GM12891 (cell line): ENCODE results near the gene CALCB.

Experiments
- POLR2A ChIP-seq: IDR thresholded peaks from 2 replicates; pipeline ENCODE4 v1.6.1; 2011; ENCODE audit warnings: low read depth, low read length, control low read depth
- POLR2AphosphoS5 ChIP-seq: IDR thresholded peaks from 2 replicates; pipeline ENCODE4 v1.6.1; 2011; ENCODE audit warnings: low read depth, low read length, control low read depth

DNA sequence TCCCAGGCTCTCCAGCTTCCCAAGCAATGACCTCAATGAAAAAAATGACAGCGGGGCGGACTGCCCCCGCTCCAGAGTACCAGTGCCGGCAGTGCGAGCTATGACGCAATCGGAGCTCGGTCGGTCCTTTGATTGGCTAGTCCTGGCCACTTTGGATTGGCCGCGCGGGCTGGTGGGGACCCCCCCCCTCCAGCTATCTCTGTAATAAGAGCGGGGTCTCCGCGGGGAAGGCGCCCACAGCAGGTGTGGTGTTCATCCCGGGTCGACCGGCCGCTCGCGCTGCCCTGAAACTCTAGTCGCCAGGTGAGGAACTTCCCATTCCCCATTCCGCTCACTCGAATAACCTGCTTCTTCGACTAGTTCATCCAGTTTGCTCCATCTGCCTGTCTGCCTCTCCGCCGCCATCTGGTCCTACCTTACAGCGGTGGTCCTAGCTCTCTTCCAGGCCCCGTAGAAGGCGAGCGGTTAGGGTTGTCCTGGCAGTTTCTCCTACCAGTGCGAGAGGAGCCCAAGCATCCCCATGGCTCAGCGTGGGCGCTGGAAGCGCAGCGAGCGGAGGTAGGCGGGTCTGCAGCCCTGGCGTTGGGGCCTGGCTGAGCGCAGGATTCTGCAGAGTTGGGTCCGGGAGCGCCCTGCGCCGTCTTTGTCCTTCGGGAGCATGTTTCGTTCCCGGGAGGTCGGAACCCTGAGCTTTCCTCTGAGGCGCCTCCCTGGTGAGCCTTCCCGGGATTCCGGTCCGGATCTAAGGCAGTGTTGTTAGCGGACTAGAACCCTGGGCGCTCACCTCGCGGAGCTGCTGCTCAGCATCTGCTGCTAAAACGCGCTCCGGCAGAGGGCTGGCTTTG is at the start of gene CALCB:
- no peak for TF ChIP-seq POLR2AphosphoS5
- TF ChIP-seq POLR2A: no peak
